ENCODE data around the gene BCL6. TPM values are rescaled to one million over a fixed set of nuclear protein-coding genes. Genes with fewer than 3 reads are reported as not detected.

Gene BCL6
- total RNA-seq, 1 experiment from 2014 or later: 21.5 TPM

GRCh38 chr3:187767266-187768012 is 22.2 kb upstream of the BCL6 start:
- CTCF ChIA-PET: no interaction called here
- BruUV-seq (replicated peaks): no TSS peak
- peaks cover 10% of the 10 kb centered on the region; the same call in 1 of the 2 replicates for H3K27me3 ChIP-seq (ENCODE audit: control insufficient read depth, insufficient read depth, low read length)
- no peaks in the 10 kb centered on the region for H3K36me3 ChIP-seq (ENCODE audit: control insufficient read depth, insufficient read depth, low read length)
- no peaks in the 10 kb centered on the region for H3K4me1 ChIP-seq (ENCODE audit: control insufficient read depth, insufficient read depth, low read length)
- in situ Hi-C loops (cut with HindIII; ENCODE audit: low pct_unique_long_range_greater_than_20kb, low sequenced_read_pairs): no loop called here
- ATAC-seq: no peak
- H3K4me3 ChIP-seq (ENCODE audit: low read depth in 2 of 2, low read length in 2 of 2): no peak overlapping the region
- DNase-seq (ENCODE audit: low read depth, low spot score): no peak
- POLR2A ChIA-PET: interaction anchor here (0.6 kb wide), 1 partner anchor 542 kb away, joined by 6 read pairs; no protein-coding TSS in a partner anchor
- H3K9me3 ChIP-seq (ENCODE audit: control insufficient read depth, insufficient read depth, low read depth, low read length): no peaks in the 10 kb centered on the region
- intact Hi-C loops (cut with micrococcal nuclease; ENCODE audit: unreplicated experiment): no loop called here
- TF ChIP-seq, protein P1, sequence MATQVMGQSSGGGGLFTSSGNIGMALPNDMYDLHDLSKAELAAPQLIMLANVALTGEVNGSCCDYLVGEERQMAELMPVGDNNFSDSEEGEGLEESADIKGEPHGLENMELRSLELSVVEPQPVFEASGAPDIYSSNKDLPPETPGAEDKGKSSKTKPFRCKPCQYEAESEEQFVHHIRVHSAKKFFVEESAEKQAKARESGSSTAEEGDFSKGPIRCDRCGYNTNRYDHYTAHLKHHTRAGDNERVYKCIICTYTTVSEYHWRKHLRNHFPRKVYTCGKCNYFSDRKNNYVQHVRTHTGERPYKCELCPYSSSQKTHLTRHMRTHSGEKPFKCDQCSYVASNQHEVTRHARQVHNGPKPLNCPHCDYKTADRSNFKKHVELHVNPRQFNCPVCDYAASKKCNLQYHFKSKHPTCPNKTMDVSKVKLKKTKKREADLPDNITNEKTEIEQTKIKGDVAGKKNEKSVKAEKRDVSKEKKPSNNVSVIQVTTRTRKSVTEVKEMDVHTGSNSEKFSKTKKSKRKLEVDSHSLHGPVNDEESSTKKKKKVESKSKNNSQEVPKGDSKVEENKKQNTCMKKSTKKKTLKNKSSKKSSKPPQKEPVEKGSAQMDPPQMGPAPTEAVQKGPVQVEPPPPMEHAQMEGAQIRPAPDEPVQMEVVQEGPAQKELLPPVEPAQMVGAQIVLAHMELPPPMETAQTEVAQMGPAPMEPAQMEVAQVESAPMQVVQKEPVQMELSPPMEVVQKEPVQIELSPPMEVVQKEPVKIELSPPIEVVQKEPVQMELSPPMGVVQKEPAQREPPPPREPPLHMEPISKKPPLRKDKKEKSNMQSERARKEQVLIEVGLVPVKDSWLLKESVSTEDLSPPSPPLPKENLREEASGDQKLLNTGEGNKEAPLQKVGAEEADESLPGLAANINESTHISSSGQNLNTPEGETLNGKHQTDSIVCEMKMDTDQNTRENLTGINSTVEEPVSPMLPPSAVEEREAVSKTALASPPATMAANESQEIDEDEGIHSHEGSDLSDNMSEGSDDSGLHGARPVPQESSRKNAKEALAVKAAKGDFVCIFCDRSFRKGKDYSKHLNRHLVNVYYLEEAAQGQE (IDR thresholded peaks at IDR 0.05; ENCODE audit: insufficient read depth in 1 of 2, low read depth in 2 of 2, low read length in 1 of 2): no peak
- TF ChIP-seq TCF7L2 (IDR thresholded peaks at IDR 0.05; ENCODE audit: low read depth, low read length) (no peak), POLR2AphosphoS5 (IDR thresholded peaks at IDR 0.05; ENCODE audit: low read depth, low read length) (no peak), SIN3A (IDR thresholded peaks at IDR 0.05; ENCODE audit: borderline replicate concordance, insufficient read depth, low read depth, low read length) (no peak)
- TF ChIP-seq, protein P2, sequence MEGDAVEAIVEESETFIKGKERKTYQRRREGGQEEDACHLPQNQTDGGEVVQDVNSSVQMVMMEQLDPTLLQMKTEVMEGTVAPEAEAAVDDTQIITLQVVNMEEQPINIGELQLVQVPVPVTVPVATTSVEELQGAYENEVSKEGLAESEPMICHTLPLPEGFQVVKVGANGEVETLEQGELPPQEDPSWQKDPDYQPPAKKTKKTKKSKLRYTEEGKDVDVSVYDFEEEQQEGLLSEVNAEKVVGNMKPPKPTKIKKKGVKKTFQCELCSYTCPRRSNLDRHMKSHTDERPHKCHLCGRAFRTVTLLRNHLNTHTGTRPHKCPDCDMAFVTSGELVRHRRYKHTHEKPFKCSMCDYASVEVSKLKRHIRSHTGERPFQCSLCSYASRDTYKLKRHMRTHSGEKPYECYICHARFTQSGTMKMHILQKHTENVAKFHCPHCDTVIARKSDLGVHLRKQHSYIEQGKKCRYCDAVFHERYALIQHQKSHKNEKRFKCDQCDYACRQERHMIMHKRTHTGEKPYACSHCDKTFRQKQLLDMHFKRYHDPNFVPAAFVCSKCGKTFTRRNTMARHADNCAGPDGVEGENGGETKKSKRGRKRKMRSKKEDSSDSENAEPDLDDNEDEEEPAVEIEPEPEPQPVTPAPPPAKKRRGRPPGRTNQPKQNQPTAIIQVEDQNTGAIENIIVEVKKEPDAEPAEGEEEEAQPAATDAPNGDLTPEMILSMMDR (IDR thresholded peaks at IDR 0.05): no peak
- H3K27ac ChIP-seq (ENCODE audit: low read length): no peak overlapping the region

- DNase-seq (ENCODE audit: low read depth, low spot score) (no peak), ATAC-seq (no peak)
- TF ChIP-seq SIN3A (IDR thresholded peaks at IDR 0.05; ENCODE audit: borderline replicate concordance, insufficient read depth, low read depth, low read length) (no peak), TCF7L2 (IDR thresholded peaks at IDR 0.05; ENCODE audit: low read depth, low read length) (no peak), POLR2AphosphoS5 (IDR thresholded peaks at IDR 0.05; ENCODE audit: low read depth, low read length) (no peak)
- TF ChIP-seq, protein P1 (IDR thresholded peaks at IDR 0.05; ENCODE audit: insufficient read depth in 1 of 2, low read depth in 2 of 2, low read length in 1 of 2): no peak
- TF ChIP-seq, protein P2 (IDR thresholded peaks at IDR 0.05): no peak
- Histone ChIP-seq H3K4me1 (ENCODE audit: control insufficient read depth, insufficient read depth, low read length) (no peaks in the 10 kb centered on the region), H3K36me3 (ENCODE audit: control insufficient read depth, insufficient read depth, low read length) (no peaks in the 10 kb centered on the region), H3K27ac (ENCODE audit: low read length) (no peak overlapping the region), H3K4me3 (ENCODE audit: low read depth in 2 of 2, low read length in 2 of 2) (no peak overlapping the region), H3K9me3 (ENCODE audit: control insufficient read depth, insufficient read depth, low read depth, low read length) (no peaks in the 10 kb centered on the region), H3K27me3 (ENCODE audit: control insufficient read depth, insufficient read depth, low read length) (peaks cover 11% of the 10 kb centered on the region; the same call in 1 of the 2 replicates)
- ChIA-PET POLR2A (no interaction called here), CTCF (no interaction called here)
- no TSS peak for BruUV-seq (replicated peaks)
- in situ Hi-C loops (cut with HindIII; ENCODE audit: low pct_unique_long_range_greater_than_20kb, low sequenced_read_pairs): no loop called here
- intact Hi-C loops (cut with micrococcal nuclease; ENCODE audit: unreplicated experiment): no loop called here
These were observed 20.1 kb upstream of the BCL6 start for GRCh38 chr3:187765342-187765741.
